Fibroblast of skin of right biceps (primary cell): ENCODE data around the gene SORBS2.

Source experiments
- DNase-seq: peaks from one replicate; pipeline ENCODE4 v3.0.0-alpha.2; 2013

Gene SORBS2

DNA sequence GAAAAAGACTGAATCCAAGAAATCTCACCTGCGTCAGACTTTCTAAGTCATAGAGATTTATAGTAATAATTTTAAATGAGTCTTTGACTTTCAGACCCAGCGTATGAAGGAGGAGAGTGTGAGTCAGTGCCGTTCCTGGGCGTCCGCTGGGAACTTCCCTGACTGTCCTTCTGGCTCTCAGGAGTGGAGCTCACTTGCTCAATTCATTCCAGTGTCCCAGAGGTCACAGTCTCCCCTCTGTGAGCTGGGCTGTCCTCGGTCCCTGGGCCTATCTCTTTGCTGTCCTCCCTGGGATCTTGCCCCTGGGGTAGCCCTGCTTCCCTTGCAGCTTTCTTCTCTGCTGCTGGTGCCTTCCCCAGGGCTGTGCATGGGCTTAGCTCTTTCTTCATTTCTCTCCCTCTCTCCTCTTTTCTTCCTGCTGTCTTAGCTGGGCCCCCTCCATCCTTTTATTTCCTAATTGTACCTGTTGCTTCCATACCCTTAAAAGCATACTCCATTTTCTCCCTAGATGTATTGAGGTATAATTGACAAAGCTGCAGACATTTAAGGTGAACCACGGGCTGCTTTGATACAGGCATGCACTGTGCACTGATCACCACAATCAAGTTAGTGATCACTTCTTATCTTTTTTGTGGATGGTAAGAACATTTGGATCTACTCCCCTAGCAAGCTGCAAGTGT lies 11.6 kb downstream of the SORBS2 start:
- DNase-seq = no peak

DNA sequence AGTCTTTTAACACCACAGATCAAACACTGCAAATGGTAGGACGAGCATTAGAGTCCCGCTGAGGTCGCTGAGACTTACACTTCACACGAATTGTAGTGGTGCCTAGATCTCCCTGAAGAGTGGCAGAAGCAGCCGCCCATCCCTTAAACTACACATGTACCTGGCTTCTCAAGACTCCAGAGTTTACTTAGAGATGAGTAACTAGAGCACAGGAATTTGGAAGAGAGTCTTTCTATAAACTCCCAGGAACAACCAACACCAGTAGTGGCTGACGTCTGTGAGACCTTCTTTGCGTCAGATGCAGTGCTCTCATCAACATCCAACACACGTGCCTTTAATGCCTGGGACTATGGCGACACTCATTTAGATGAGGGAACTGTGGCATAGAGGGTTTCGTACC lies 12.6 kb downstream of the SORBS2 start:
- DNase-seq = no peak

DNA sequence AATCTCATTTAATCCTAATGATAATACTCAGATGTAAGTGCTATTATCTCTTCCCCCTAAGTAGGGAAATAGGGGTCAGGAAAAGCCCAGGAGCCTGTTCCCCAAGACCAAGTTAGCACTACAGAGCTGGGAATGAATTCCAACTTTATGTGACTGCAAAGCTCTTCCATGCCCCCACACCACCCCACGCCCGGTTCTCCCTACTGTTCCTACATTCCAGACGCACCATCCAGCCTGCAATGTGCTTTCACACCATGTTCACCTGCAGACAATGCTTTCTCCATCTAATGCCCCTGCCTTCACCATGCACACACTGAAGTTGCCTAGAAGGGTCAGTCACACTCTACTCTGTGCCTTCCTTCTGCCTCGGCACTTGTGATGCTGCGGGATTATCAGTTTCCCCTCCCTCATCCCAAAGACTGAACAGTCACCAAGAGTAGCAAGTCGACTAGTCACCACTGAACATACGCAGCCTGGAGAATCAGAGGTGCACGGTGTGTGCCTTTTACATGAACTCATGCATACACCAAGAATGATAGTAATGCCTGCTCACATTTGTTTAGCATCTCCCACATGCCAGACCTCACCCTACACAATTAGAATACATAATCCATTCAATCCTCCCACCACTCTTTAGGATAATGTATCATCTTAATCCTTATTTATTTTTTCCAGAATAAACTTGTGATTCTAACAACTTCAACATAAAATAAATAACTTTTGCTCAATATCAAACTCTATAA lies 14.2 kb downstream of the SORBS2 start:
- no peak for DNase-seq

DNA sequence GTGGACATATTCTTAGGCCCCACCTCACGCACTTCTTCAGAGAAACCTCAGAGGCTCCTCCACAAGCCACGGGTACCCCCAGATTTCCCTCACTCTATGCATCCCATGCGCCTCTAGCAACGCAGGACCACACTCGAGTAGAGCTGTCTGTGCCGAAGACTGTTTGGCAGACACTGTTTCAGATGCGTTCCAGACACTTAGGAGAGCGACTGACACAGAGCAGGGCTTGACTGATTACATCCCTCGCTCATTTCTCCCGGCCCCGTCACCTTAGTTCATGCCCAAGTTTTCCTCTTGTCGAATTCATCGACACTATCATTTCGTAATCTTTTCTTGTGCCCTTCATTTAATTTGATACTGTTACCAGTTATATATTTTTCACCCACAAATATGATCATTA lies 15.0 kb downstream of the SORBS2 start:
- no peak for DNase-seq

DNA sequence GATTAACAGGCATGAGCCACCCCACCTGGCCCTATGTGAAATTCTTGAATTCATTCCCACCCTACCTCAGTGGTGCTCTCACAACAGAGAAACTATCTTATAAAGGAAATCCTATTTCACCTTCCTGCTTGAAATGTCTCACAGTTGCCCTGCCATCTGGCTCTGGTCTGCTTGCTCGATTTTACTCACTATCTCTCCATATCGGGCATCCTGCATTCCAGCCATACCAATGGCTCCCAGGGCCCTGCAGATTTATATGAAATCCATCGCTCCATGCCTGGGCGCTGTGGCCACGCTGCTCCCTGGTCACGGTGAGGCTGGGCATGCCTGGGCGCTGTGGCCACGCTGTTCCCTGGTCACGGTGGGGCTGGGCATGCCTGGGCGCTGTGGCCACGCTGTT lies 15.8 kb downstream of the SORBS2 start:
- DNase-seq = peak; percentile 34

DNA sequence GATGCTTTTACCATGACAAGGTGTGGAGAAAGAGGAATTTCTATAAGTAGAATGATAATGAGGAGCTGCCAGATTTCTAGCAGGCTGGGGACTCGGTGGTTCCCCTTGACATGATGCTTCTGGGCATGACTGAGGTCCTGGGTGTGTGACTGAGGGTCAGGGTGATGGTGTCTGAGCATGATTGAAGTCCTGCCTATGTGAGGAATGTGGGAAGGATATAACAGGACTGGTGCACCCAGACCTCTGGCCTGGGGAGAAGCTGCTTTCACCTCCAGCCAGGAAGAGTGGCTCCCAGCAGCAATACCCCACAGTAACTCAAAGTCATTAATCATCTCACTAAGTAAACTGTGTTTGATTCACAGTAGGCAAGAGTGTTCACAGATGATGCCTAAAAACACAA lies 17.4 kb downstream of the SORBS2 start:
- peak; percentile 39 for DNase-seq

DNA sequence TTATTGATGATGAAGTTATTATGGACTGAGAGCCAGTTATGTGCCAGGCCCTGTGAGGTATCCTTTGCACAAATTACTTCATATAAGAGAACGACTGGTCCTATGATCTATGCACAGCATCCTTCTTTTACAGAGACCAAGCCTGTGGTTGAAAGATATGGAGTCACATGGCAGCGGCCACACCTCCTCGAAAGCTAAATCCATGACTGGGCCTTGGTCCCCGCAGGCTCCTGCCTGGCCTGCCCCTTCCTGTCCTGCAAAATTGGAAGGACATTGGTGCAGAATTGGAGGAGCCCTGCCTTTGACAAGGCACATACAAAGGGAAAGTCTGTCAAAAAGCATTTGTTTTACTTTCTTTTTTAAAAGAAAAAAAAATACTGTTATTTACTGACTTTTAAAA lies 18.3 kb downstream of the SORBS2 start:
- no peak for DNase-seq

DNA sequence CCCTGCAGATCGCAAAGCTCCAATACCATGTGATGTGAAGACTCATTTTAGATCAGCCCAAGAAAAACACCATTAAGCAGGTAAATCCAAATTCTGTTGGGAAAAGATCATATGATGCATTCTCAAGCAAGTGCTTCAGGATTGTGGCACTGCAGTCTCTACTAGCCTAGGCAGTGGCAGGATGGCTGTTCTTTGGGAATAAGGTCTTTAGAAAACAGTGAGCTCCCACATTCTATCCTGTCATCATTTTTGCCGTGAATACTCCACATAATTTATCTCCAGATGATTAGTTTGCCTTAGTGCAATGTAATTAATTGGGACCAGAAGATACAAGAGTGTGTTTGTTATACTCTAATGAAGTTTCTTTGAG lies 18.9 kb downstream of the SORBS2 start:
- no peak for DNase-seq

DNA sequence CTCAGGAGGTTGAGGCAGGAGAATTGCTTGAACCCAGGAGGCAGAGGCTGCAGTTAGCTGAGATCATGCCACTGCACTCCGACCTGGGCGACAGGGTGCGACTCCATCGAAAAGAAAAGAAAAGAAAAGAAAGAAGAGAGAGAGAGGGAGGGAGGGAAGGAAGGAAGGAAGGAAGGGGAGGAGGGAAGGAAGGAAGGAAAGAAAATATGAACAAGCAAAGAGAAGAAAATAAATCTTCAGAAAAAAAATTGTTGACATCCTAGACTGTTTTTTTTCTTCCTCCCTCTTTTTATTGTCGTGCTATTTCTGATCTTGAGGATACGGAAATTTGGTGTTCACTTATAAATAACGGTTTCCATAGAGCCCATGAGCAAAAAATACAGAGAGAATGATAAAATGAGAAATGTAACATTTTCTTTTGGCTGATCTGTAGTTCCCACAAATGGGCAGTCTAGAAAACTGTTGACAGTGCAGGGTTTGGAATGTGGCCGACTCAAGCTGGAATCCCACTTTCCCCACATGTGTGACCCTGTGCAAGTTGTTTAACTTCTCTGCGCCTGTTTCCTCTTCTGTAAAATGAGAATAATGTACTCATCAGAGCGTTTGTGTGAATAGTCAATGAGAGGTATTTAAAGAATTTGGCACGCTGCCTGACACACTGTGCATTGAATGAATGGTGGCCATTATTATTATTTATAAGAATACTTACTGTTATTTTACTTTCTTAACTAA lies 19.4 kb downstream of the SORBS2 start:
- peak; percentile 99 for DNase-seq

DNA sequence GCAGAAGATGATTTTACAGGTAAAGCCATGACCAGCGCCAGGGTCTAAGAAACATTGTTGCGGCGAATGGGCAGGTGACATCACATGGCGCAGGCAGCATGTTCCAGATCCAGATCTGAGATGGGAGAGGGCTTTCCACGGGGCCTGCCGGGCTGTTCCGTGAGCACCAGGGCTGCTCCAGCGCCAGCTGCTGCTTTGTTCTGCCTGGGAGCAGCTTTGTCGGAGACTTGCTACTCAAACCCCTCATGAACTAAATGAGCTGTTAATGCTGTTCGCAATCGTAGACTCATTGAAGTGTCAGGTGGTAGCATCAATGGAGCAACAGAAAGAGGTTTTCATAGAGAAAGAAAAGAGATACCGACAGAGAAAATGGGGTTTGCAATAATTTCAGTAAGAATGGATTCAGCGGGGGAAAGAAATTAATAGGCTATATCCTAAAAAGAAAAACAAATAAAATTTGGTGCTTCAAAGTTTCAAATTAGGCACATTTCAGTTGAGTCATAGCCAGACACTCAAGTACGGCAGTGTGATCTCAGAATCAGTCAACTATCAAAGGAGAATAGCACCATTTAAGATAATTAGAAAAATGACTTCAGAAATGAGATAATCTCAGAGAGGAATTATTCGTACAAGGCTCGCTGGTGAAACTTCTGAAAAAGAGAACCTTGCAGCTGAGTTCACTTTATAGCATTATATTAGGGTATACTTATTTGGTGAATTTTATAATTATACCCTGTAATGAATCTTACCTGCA lies 23.9 kb downstream of the SORBS2 start:
- DNase-seq = no peak

DNA sequence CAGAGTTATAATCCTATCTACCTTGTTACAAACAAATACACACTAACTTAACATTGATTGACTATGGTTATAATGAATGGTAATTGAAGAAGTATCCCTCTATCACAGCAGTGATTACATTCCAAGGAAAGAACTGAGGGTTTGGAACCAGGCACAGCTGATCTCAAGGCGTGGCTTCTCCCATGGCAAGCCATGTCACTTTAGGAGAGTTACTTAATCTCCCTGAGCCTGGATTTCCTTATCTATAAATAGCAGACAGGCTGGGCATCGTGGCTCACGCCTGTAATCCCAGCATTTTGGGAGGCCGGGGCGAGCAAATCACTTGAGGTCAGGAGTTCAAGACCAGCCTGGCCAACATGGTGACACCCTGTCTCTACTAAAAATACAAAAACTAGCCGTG lies 25.6 kb downstream of the SORBS2 start:
- no peak for DNase-seq

DNA sequence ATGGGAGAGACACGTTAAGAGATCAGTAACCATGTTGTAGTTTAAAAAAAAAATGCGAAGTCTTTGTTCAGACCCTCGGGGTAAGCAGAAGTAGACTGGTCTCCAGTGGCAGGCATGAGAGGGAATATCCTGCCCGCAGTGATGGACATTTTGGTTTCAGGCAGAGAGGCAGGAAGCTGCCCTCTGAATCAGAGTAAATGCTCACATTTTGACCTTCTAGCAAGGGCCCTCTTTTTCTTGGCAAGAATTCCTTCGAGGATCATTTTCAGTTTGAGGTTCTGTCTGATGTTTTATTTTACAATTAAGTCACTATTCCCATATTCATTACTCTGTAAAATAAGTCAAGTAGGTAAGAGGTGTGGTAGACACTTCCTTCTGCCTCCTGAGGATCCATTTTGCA lies 28.4 kb downstream of the SORBS2 start:
- DNase-seq = no peak

DNA sequence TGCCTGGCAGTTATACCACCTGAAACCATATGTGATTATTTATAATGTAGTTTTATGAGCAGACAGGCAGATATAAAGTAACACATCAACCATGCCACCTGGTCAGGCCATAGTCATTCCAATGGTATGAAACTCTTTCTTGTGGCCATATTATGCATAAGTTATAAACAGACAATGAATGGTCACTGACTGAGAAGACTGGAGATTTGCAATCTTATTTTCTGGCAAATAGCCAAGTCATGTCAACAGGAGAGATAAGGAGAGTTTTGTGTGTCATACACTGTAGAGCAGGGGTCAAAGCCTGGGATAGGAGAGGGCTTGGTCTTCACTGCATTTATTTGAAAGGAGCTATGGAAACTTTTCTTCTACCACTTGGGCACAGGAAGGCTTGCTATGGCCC lies 29.5 kb downstream of the SORBS2 start:
- peak; percentile 62 for DNase-seq

DNA sequence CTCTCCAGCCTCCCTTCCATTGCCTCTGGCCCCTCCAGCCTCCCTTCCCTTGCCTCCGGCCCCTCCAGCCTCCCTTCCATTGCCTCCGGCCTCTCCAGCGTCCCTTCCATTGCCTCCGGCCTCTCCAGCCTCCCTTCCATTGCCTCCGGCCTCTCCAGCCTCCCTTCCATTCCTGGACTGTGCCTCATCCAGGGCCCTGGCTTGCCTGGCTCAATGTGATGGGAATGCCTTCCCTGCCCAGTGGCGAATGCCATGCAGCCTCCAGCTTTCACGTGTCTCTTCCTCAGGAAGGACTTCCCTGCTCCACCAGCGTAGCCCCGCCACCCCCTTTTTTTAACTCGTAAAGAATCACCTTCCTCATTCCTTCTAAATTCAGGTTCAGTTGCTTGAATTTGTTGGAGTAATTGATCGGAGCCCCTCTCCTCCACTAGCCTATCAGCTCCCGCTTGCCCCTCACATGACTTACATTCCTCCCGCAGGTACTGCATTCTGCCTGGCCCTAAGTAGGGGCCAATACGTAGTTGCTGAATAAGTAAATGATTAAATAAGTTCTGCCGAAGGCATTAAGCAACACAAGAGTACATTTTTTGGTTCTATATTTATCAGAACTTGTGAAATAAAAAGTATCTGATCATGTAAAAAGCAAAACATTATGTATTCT lies 30.3 kb downstream of the SORBS2 start:
- DNase-seq = no peak

DNA sequence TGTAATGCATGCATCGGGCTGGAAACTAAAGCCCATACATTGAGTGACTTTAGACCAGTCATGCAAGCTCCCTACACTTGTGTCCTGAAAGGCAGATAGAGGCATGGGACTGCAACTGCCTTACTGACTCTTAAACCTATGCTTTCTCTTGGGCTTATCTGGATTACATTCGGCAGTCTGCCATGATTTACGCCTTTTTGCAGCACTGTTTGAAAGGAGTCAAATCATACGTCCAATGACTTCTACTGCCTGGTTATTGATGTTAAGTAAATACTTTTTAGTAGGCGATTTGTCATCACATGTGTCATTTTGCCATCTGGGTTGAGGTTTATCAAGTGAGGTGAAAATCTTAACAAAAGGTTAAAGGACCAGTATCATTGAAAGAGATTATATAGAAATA lies 31.5 kb downstream of the SORBS2 start:
- DNase-seq = no peak

DNA sequence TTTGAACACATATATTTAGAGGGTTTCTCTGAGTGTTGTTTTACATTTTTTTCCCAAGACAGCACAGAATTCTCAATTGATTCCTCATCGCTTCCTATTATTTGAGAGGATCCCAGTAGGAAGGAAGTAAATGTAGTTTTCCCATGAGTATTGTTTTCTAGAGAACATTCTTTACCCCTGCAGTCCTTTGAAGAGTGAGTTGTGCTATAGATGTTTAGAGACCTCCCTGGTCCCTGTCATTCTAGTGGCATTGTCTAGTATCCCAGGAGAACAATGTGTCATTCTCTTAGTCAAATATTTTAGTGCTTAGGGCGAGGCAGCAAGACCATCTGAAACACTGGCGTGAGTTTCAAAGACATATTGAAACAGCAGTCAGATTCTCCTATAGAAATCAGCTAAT lies 32.5 kb downstream of the SORBS2 start:
- DNase-seq = peak; percentile 77

DNA sequence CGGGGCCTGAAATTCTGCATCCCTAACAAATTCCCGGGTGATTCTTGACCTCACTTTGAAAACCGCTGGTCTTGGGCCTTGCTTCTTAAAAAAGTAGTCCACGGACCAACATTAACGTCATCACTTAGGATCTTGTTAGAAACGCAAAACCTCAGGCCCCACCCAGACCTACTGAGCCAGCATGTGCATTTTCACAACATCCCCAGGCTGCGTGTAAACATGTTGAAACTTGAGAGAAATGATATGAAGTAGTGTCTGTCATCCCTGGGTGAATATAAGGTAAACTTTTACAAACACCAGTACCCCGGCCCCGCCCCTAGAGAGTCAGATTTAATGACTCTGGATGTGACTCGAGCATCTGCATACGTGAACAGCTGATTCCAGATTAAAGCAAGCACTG lies 33.7 kb downstream of the SORBS2 start:
- DNase-seq = no peak

DNA sequence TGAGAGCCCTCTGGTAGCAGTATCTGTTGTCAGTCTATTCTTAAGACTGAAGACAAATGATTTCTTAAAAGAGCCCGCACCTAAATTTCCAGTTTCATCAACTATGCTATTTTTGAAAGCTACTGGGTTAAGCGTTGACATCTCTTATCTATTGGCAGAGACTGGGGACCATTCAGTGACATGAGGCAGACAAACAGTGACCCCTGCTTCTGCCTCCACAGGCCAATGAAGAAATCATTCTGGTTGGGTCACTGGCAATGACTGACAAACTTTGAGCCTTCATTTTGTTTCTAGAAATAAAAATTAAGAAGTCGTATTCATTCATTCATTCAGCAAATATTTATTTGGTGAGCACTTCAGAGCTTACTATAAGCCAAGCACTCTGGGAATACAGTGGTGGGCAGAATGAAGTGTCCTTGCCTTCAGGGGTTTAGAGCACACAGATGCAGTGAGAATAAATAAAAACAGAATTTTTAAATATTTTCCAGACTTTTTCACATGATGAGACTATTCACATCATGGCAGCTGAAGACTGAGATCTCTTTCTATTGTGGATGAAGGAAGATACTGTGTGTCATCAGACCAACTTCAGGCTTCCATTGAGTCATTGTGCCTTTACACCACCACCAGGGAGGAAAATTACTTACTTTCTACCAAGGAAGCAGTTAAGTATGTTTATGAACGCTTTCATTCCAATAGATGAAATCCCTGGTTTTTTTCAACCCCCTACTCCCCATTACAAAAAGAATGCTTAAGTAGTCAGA lies 36.0 kb downstream of the SORBS2 start:
- peak; percentile 66 for DNase-seq

DNA sequence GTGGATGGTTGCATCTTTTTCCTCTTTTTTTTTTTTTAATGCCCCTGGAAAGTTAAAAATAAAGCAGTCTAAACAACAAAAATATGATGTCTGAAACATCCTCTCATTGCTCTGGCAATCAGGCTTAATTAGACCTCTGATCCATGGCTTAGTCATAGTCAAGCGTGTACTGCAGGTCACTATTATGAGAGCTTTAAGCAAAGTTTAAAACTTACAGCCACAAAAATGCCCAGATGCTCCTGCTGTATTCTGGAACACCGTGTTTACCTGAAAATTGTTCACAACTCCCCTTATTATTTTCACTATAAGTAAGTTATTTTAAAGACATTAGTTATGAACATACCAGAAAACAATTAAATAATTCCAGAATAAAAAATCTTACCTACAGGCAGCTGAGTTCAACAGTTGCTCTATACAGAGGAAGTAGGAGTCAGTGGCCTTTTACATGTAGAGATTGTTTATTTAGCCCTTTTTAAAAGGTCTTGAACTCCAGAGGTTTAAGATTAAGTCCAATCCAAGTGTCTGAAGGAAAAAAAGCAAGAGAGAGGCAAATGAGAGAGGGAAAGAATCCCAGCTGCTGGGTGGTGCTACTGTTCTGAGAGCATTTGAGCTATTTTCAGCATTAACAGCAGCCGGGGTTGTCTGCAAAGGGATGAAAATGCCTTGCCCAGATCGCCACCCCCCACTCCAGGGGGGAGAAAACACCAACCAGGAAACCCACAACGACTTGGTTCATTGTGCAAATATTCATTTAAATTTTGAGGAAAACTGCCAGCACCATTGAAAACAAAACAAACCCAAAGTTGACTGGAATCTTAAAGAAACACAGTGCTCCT lies 36.9 kb downstream of the SORBS2 start:
- DNase-seq = peak; percentile 96

DNA sequence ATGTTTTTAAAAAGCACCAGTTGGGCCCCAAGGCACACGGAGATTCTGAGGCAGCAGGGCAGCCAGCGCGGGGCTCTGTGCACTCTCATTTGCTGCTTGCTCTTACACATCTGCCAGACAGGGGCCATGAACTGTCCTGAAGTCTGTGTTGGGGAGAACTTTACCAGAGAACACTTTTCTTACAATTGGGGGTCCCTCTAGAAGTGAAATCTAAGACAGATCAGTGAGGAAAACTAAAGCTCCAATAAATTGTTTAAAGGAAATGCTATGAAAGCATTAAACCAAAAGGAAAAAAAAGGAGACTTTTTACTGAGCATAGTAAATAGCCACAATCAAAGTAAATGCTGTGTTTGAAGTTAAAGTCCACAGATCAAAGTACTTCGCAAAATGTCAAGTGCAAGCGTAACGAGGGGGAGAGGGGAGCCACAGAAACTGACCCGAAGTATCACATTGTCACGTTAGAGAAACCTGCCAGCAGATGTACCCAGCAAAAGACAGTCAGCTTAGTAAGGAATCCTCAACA lies 37.8 kb downstream of the SORBS2 start:
- DNase-seq = no peak

DNA sequence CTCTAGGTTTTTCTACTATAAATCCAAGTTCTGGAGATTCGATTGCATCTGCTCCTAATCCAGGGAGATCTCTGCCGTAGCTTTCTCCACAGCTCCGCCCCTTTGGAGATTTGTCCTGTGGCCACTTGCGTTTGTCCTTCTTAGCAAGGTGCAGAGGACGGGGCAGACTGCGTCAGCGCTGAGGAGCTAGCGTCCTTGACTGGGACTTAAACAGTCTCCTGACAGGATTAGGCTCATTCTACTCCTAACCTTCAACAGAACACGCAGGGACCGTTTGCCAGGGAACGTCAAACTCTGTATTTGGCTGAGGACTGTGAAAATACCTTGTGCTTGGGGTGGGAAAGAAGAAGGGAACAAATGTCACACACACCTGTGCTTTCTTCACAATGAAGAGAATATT lies 38.6 kb downstream of the SORBS2 start:
- no peak for DNase-seq
